IMR-90 (cell line): ENCODE results near the gene TEAD4. TPM values are rescaled to one million over a fixed set of nuclear protein-coding genes. Genes with fewer than 3 reads are reported as not detected.

Experiments
- ATAC-seq: fragments of 200-7000 bp; cut with Tn5 transposase; 2 replicates; pipeline ENCODE4 v1.9.1; 2020; ENCODE audit warnings: low read depth, mild to moderate bottlenecking, moderate library complexity
- BruUV-seq: library from RNA; stranded (reverse); fragments of 400-500 nt; replicated peaks from 2 replicates; lab custom pipeline; 2021; lab: Mats Ljungman, UMichigan
- CTCF ChIA-PET: fragments of 300-600 bp; formaldehyde crosslinking; extraction: SDS; loops from one replicate; lab custom pipeline; 2021; ENCODE audit warnings: antibody characterized with exemption; lab: Yijun Ruan, JAX
- POLR2A ChIA-PET: fragments of 300-600 bp; sonication (Branson Sonifier 250); formaldehyde crosslinking; loops from one replicate; lab custom pipeline; 2022; ENCODE audit warnings: antibody characterized with exemption; ENCODE audit not compliant: unreplicated experiment; lab: Charles Lee
- DNase-seq: peaks from one replicate; pipeline ENCODE4 v3.0.0; 2013
- H2AFZ ChIP-seq: replicated peaks from 2 replicates; pipeline ENCODE3; 2013; ENCODE audit warnings: low read length, mild to moderate bottlenecking; ENCODE audit not compliant: poor library complexity
- H2AK5ac ChIP-seq: 2 replicates; pipeline ENCODE4 v1.6.1; 2013; ENCODE audit warnings: low read depth, low read length, inconsistent platforms
- H2AK9ac ChIP-seq: replicated peaks from 2 replicates; pipeline ENCODE3; 2013; ENCODE audit warnings: mild to moderate bottlenecking, low read depth, low read length, moderate library complexity; ENCODE audit not compliant: poor library complexity
- H2BK120ac ChIP-seq: 2 replicates; pipeline ENCODE4 v1.6.1; 2013; ENCODE audit warnings: low read depth, low read length, inconsistent platforms
- H2BK15ac ChIP-seq: 3 replicates; pipeline ENCODE4 v1.6.1; 2013; ENCODE audit warnings: low read depth, low read length, inconsistent platforms
- H2BK20ac ChIP-seq: 2 replicates; pipeline ENCODE4 v1.6.1; 2013; ENCODE audit warnings: low read depth, mild to moderate bottlenecking, inconsistent platforms, low read length, moderate library complexity
- H2BK5ac ChIP-seq: 2 replicates; pipeline ENCODE4 v1.6.1; 2013; ENCODE audit warnings: mild to moderate bottlenecking, low read depth, low read length, inconsistent platforms; ENCODE audit not compliant: poor library complexity, severe bottlenecking
- H3K14ac ChIP-seq: replicated peaks from 2 replicates; pipeline ENCODE4 v1.6.1; 2013; ENCODE audit warnings: low read depth, low read length, inconsistent platforms
- H3K18ac ChIP-seq: 2 replicates; pipeline ENCODE4 v1.6.1; 2013; ENCODE audit warnings: low read depth, low read length, control low read depth
- H3K23ac ChIP-seq: 2 replicates; pipeline ENCODE4 v1.6.1; 2013; ENCODE audit warnings: low read depth, low read length, inconsistent platforms
- H3K27ac ChIP-seq: 2 replicates; pipeline ENCODE4 v1.5.1; 2013; ENCODE audit warnings: mild to moderate bottlenecking, control low read depth, low read length; ENCODE audit not compliant: insufficient read depth
- H3K27me3 ChIP-seq: 2 replicates; pipeline ENCODE4 v1.6.1; 2013; ENCODE audit warnings: low read length; ENCODE audit not compliant: control insufficient read depth, insufficient read depth
- H3K36me3 ChIP-seq: 2 replicates; pipeline ENCODE4 v1.6.1; 2013; ENCODE audit warnings: low read length, mixed read lengths; ENCODE audit not compliant: control insufficient read depth, insufficient read depth
- H3K4ac ChIP-seq: 2 replicates; pipeline ENCODE4 v1.6.1; 2013; ENCODE audit warnings: low read depth, low read length, inconsistent platforms
- H3K4me1 ChIP-seq: 2 replicates; pipeline ENCODE4 v1.6.1; 2013; ENCODE audit warnings: low read length, mixed read lengths; ENCODE audit not compliant: control insufficient read depth, insufficient read depth
- H3K4me2 ChIP-seq: 2 replicates; pipeline ENCODE4 v1.6.1; 2013; ENCODE audit warnings: low read depth, mild to moderate bottlenecking, control low read depth, low read length, moderate library complexity
- H3K4me3 ChIP-seq: 2 replicates; pipeline ENCODE4 v1.5.1; 2013; ENCODE audit warnings: low read depth, mild to moderate bottlenecking, control low read depth, low read length, moderate library complexity; ENCODE audit not compliant: insufficient read depth
- H3K56ac ChIP-seq: 2 replicates; pipeline ENCODE4 v1.6.1; 2013; ENCODE audit warnings: low read length, inconsistent platforms; ENCODE audit not compliant: insufficient read depth; ENCODE audit errors: extremely low read depth
- H3K79me1 ChIP-seq, 2 experiments: 2 replicates each; pipeline ENCODE4 v1.6.1; 2013; ENCODE audit warnings: low read length in 2 of 2, inconsistent platforms in 1 of 2, low read depth in 1 of 2
- H3K9ac ChIP-seq: 2 replicates; pipeline ENCODE4 v1.6.1; 2013; ENCODE audit warnings: low read depth, low read length, control low read depth
- H3K9me1 ChIP-seq: 2 replicates; pipeline ENCODE4 v1.6.1; 2013; ENCODE audit warnings: low read length, inconsistent platforms; ENCODE audit not compliant: insufficient read depth
- H3K9me3 ChIP-seq: 2 replicates; pipeline ENCODE4 v1.6.1; 2013; ENCODE audit warnings: low read length; ENCODE audit not compliant: control insufficient read depth, insufficient read depth
- H4K20me1 ChIP-seq: 2 replicates; pipeline ENCODE4 v1.6.1; 2013; ENCODE audit warnings: low read length, inconsistent platforms; ENCODE audit not compliant: insufficient read depth
- H4K5ac ChIP-seq: 2 replicates; pipeline ENCODE4 v1.6.1; 2013; ENCODE audit warnings: mild to moderate bottlenecking, low read depth, low read length, control low read depth
- H4K8ac ChIP-seq, 2 experiments: 2 replicates each; pipeline ENCODE4 v1.6.1; 2013; ENCODE audit warnings: low read depth in 2 of 2, low read length in 2 of 2, control low read depth in 1 of 2, inconsistent platforms in 1 of 2
- H4K91ac ChIP-seq: 2 replicates; pipeline ENCODE4 v1.6.1; 2013; ENCODE audit warnings: low read depth, low read length, inconsistent platforms; ENCODE audit not compliant: insufficient read depth
- MAZ ChIP-seq: IDR thresholded peaks from 2 replicates; pipeline ENCODE4 v1.6.1; 2012; ENCODE audit warnings: low read depth, mild to moderate bottlenecking, low read length, improper control_type of control experiment, moderate library complexity, borderline replicate concordance
- RAD21 ChIP-seq: IDR thresholded peaks from 2 replicates; pipeline ENCODE4 v1.6.1; 2012; ENCODE audit warnings: low read length, improper control_type of control experiment
- RFX5 ChIP-seq: IDR thresholded peaks from 2 replicates; pipeline ENCODE4 v1.8.0; 2012; ENCODE audit warnings: low read depth, mild to moderate bottlenecking, low read length, moderate library complexity
- SMC3 ChIP-seq: fragments of 150-350 bp; IDR thresholded peaks from 2 replicates; pipeline ENCODE4 v1.6.1; 2016; ENCODE audit warnings: low read depth, mild to moderate bottlenecking, antibody characterized with exemption, low read length, moderate library complexity
- USF2 ChIP-seq: fragments of 150-350 bp; IDR thresholded peaks from 2 replicates; pipeline ENCODE4 v1.6.1; 2017; ENCODE audit warnings: mild to moderate bottlenecking, antibody characterized with exemption, low read length, low read depth
- WGBS, 2 experiments: methylation state at CpG; one replicate each; pipeline versions ENCODE4 v1.1.5 to v1.1.7; 2013; ENCODE audit warnings: missing lambda C conversion rate in 2 of 2; ENCODE audit not compliant: insufficient read length in 1 of 2; ENCODE audit errors: extremely low coverage in 2 of 2; 5-methylcytosine and 5-hydroxymethylcytosine counted together
- dilution Hi-C: fragments of 300-500 bp; cut with HindIII; formaldehyde crosslinking; loops from one replicate; pipeline ENCODE4 v1.14.3; 2018; ENCODE audit warnings: low sequenced_read_pairs; ENCODE audit not compliant: unreplicated experiment
- in situ Hi-C: fragments of 300-500 bp; cut with MboI; formaldehyde crosslinking; loops from 3 replicates; pipeline ENCODE4 v1.14.3; 2019; ENCODE audit warnings: low sequenced_read_pairs, inconsistent platforms, mixed read lengths
- intact Hi-C: fragments of 100-400 bp; cut with micrococcal nuclease; formaldehyde crosslinking; loops from 2 replicates; pipeline ENCODE4 v1.10.0; 2022
- polyA plus RNA-seq, 3 experiments: library from polyadenylated mRNA; depleted of rRNA; stranded (reverse); fragments of >200 nt; gene quantifications; 2 replicates each; pipeline ENCODE4 v1.2.3, GENCODE V29; 2012; ENCODE audit warnings: low replicate concordance in 1 of 3
- total RNA-seq: library from RNA; depleted of rRNA; stranded (reverse); fragments of >200 nt; gene quantifications from 2 replicates; pipeline ENCODE4 v1.2.3, GENCODE V29; 2012

The TEAD4 gene
- total and polyA plus RNA-seq, 2 of the 4 experiments (the other 2 are of a cell fraction), result 8.8 to 24.9 TPM

- POLR2A ChIA-PET, result no interaction called here
These were observed 63.8 kb downstream of the TEAD4 start for GRCh38 chr12:3022961-3023360.

More at GRCh38 chr12:3022961-3023360, 63.8 kb downstream of the TEAD4 start:
- no peaks in the 10 kb centered on the region for H3K27me3 ChIP-seq
- H2BK20ac ChIP-seq, result no peak overlapping the region
- no peak overlapping the region for H4K5ac ChIP-seq
- CTCF ChIA-PET, result interaction anchor here (1.1 kb wide), 1 partner anchor 11 kb away, joined by 3 read pairs; no protein-coding TSS in a partner anchor
- no peak overlapping the region for H3K4ac ChIP-seq
- no peak overlapping the region for H3K27ac ChIP-seq
- no peak for TF ChIP-seq MAZ
- TF ChIP-seq RAD21, result no peak
- TF ChIP-seq SMC3, result no peak
- no peak for TF ChIP-seq USF2
- TF ChIP-seq RFX5, result no peak
- H3K4me3 ChIP-seq, result no peak overlapping the region
- H4K20me1 ChIP-seq, result no peaks in the 10 kb centered on the region; the same call in 1 of the 2 replicates
- H3K56ac ChIP-seq, result no peak overlapping the region
- dilution Hi-C loops, result no loop called here
- H2AFZ ChIP-seq, result no peak overlapping the region
- in situ Hi-C loops, result no loop called here
- H3K9ac ChIP-seq, result no peak overlapping the region
- H3K36me3 ChIP-seq, result peaks cover 18% of the 10 kb centered on the region
- 86% methylated on average over 6 of the region's 8 CpGs; no CpG with 5 or more reads in 1 of the 2 experiments for WGBS, 2 experiments
- no peak overlapping the region for H3K4me2 ChIP-seq
- no peak overlapping the region for H2AK5ac ChIP-seq
- no peak for DNase-seq
- no peaks in the 10 kb centered on the region for H3K9me3 ChIP-seq
- H2BK15ac ChIP-seq, result no peak overlapping the region
- no peak overlapping the region for H3K14ac ChIP-seq
- intact Hi-C loops, result no loop called here
- H3K4me1 ChIP-seq, result no peaks in the 10 kb centered on the region
- H3K23ac ChIP-seq, result no peak overlapping the region
- H4K91ac ChIP-seq, result no peak overlapping the region
- H2BK5ac ChIP-seq, result no peak overlapping the region
- no peak overlapping the region for H2AK9ac ChIP-seq
- ATAC-seq, result no peak
- no peak overlapping the region for H4K8ac ChIP-seq
- no TSS peak for BruUV-seq
- no peak overlapping the region for H2BK120ac ChIP-seq
- H3K9me1 ChIP-seq, result no peaks in the 10 kb centered on the region; the same call in 1 of the 2 replicates
- no peaks in the 10 kb centered on the region for H3K79me1 ChIP-seq
- H3K18ac ChIP-seq, result no peak overlapping the region
